H54 (cell line): ENCODE measurements around the gene UQCRH.

Experiments
- DNase-seq: peaks from one replicate; pipeline ENCODE4 v3.0.0; 2011; ENCODE audit warnings: low spot score, mixed read lengths; ENCODE audit not compliant: insufficient read length
- FAIRE-seq: peaks from 3 replicates; lab custom pipeline; 2011; peaks lifted over from hg19 to GRCh38; lab: Jason Lieb, UNC
- POLR2A ChIP-seq: IDR thresholded peaks from 2 replicates; pipeline ENCODE4 v1.6.1; 2011; ENCODE audit warnings: low read depth, mild to moderate bottlenecking, low read length

The UQCRH gene

DNA sequence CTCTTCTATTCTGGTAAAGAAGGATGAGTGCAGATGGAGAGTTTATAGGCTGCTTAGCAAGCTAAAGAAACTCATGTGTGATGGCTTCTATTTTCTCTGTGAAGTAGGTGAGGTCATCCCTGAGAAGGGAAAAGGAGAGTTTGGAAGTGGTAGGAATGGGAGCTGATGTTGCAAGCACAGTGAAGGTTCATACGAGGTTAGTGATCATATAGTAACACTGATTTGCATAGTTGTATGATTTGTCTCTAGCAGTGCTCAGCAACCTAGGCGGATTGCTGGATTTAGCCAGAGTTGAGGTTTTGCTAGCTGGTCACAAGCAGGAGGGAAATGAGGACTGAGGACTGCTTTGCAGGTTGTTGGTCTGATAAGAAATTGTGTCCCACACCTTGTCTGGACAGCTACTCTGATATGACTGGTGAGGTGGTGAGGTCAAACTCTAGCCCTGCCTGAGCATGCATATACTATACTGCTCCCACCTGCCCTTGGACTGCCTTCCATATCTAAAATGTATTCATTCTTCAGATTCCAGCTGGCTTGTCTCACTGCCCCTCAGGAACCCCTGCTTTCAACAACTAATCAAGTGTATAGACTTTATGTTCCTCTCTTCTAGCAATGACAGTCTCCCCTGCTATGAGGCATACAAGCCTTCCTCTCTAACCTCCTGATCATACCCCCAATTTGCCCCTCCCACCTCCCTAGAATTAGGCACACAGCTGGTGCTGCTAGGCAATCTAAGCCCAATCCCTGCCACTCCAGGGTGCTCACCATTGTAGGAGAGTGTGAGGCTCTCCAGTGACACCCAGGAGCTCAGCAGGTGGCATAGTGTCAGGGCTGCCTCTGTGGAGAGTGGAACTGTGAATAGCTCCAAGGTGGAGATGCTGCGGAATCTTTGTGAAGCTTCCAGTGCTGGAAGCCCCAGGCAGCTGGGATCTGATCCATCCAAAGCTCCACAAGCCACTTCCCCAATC, 18.6 kb upstream of the UQCRH start:
- no peak for TF ChIP-seq POLR2A
- no peak for FAIRE-seq
- DNase-seq = no peak

DNA sequence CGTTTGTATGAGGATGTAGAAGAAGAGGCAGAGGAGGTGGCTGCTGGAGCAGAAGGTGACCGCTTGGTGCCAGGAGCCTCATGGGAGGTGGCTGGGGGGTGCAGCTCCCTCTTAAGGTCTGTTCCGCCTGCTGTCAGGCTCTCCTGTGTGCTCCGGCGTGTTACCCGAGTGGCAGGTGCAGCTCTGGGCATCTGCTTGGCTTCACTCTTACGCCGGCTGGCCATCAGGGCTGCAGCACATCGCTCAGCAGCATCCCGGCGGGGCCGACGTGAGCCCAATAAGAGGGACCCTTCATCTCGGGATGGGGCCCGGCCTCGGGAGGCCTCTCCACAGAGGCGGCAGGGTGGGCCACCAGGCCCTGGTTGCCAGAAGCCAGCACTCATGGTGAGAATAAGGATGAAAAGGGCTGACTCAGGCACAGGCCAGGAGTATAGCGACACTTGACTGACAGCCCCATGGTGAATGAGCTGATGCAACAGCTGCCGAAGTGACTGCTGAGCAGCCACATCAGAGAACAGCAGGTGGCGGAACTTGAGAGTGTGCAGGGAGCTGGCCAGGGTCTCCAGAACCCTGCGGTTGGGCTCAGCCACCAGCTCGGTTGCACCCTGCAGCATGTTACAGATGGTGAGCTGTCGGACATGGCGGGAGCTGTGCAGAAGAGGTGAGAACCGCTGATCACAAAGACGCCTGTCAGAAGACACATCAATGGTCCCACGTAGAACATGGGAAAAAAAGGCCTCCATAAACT, 17.6 kb upstream of the UQCRH start:
- TF ChIP-seq POLR2A = no peak
- DNase-seq = no peak
- FAIRE-seq = no peak

DNA sequence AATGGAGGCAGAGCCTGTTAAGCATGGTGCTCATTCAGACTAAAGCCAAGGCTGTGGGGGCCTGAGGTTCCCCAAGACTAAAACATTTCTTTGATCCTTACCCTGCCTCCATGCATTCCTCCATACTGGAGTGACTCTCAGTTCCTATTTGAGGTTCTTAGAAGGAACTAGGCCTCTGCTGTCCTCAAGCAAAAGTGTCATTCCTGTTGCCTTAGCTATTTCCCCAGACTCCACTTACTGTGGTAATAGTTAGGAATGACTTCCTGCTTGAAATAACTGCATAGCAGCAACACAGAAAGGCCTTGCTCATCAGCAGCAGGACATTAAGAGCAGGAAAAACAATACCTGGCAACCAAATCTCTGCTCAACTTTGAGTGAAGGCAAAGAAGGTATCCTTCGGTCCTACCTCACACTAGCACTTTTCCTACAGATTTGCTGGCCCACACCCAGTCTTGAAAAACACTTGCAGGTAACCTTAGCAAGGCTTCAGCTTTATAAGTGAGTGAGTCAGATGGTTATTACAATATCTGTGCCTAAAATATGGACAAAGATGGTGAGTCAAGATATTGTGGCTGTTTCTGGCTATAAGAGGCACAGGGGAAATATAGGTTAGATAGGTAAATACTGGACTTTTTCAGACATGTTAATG, 14.9 kb upstream of the UQCRH start:
- FAIRE-seq = no peak
- no peak for DNase-seq
- no peak for TF ChIP-seq POLR2A

DNA sequence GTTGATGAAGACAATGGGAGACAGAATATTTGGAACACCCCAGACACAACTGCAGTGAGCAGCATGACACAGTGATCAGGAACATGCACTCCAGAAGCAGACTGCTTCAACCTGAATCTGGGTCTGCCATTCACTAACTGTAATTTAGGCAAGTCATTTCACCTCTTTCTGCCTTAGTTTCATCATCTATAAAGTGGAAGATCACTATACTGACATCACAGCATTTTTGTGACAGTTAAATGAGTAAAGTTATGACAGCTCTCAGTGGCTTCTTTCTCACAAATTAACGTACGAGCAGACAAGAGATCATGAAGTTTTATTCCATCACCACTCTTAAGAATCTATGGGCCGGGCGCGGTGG, 14.4 kb upstream of the UQCRH start:
- DNase-seq (no peak), FAIRE-seq (no peak)
- no peak for TF ChIP-seq POLR2A

DNA sequence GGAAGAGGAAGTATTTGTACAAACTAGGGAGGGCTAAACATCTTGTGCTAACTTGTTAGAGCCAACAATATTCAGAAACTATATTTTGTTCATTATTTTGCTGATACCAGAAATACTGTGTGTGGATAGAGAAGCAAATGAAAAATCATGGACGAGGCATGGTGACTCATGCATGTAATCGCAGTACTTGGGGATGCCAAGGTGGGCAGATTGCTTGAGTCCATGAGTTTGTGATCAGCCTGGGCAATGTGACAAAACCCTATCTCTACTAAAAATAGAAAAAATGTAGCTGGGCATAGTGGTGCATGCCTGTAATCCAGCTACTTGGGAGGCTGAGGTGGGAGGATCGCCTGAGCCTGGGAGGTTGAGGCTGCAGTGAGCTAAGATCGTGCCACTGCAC, 13.5 kb upstream of the UQCRH start:
- no peak for DNase-seq
- no peak for TF ChIP-seq POLR2A
- FAIRE-seq = no peak

DNA sequence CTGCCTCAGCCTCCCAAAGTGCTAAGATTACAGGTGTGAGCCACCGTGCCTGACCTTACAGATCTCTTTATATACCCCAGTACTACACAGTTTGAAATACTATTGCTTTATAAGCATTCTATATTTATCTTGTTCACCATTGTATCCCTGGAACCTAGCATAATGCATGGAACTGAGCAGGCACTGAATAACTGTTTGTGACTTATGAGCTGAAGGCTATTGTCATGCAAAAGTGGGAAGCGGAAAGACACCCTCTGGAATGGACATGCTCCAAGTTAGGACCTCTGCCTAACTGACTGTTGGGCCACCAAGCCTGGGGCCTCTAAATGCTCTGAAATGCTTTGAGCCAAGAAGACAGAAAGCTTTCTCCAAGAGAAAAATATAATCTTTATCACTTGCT, 8.2 kb upstream of the UQCRH start:
- FAIRE-seq (no peak), DNase-seq (no peak)
- TF ChIP-seq POLR2A = no peak

DNA sequence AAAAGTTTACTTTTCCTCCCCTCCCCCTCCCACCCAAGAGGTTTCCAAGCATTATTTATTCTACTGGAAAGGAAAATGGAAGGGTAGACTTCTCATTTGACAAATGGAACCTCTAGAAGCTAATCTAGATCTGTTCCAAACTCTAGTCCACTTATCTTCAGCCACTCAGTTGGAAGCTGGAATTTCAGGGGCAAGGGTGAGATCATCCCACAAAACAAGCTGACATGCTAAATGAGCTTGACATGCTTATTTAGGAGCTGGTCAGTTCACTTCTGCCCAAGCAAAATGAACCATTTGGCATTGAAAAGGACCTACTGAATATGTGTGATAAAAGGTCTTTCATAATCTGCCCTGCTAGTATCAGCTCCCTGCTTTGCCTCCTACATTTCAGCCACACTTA, 5.1 kb upstream of the UQCRH start:
- DNase-seq (no peak), FAIRE-seq (no peak)
- no peak for TF ChIP-seq POLR2A

DNA sequence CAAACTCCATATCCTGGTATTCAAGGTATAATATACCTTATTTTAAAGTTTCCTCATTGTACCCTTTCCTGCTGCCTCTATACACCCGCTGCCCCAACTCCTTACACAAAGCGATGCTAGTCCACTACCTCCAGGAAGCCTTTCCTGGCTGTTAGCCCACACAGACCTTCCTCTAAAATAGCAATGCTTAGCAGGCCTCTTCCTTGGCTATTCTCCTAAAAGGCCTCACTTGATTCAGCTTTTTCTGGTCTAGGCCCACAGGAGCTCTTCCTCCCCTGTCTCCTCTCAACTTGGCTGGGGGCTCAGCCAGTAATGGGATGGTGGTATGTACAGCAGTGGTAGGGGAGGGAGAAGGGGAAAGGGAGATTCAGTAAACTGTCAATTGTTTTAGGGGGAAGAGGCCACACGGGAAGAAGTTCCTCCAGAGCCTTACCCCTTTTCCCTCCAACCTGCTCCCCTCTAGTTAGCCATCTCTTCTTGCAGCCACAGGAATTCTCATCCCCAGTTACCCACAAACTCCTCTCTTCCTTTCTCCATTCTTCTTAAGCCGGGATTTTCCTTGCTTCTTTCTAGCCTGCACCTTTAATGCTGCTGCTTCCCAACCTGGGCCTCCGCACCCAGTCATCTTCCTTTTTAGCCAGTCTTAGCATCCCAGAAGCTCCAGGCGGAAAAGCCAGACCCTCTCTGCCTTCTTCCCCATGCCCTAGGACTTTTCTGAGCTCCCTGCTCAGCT, 2.7 kb upstream of the UQCRH start:
- FAIRE-seq (no peak), DNase-seq (no peak)
- no peak for TF ChIP-seq POLR2A

DNA sequence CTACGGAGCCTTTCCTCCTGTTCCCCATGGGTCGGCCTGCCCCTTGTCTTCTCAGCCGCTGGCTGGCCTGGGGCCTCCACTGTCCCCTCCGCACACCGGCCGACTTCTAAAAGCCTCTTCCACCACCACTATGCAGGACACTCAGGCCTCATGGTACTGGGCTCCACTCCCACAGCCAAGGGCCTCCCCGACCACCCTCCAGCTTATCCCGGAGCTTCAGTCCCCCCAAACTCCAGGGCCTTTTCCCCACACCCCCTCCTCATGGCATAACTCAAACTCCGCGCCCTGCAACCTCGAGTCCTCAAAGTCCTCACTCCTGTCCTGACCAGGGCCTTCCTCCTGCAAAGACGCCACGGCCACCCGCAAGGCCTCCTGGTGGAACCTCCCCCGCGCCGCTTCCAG, 2.1 kb upstream of the UQCRH start:
- TF ChIP-seq POLR2A = no peak
- no peak for DNase-seq
- FAIRE-seq = no peak

DNA sequence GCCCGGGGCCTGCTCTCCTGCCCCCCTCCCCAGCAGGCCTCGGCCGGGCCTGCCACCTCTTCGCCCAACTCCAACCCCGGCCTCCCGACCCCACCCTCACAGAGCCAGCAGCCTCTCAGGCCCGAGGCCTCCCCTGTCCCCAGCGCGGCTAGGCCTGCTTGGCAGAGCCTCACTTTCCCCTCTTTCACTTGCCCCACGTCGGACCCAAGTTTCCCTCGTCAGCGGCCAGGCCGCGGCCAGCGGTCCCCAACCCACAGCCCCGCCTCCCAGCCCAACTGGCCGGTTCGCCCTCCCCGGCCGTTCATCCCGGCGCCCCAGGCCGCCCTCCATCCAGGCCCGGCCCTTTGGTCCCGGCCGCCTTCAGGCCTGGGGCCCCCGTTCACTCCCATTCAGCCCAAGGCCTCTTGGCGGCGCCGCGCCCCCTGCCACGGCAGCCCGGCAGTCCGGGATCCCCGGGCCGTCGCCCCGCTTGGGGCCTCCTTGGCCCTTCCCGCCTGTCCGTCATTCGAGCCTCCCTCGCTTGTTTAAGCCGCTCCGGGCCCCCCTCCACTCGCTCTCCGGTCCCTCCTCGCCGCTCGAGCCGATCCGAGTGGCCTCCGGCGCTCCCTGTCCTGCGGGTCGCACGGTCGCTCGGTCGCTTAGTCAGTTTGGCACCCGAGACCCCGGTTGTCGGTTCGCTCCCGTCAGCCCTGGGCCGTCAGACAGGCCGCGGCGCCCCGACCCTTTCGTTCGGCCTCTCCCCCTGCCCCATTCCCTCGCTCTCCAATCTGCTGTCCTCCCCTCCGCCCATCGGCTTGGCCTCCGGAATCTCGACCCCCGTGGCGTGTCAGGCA, 1.5 kb upstream of the UQCRH start:
- no peak for DNase-seq
- no peak for FAIRE-seq

DNA sequence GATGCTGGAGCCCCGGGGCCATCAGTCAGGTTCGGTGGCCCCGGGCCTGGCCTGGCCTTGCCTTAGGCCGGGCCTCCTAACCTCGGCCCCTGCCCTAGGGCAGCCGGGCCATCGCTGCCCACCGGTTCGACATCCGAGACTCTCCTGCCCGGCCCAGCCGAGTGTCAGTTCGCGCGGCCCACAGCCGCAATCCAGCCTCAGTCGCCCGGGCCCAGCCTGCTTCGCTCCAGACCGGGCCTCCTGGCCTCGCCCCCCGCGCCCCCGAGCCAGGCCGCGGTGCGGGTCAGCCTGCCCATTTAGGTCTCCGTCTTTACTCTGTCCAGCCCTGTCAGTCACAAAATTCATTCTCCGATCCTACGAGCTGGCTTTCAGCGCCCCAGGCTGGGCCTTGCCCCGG, 859 bp upstream of the UQCRH start:
- FAIRE-seq = no peak

More for the DNA sequence above, 1.5 kb upstream of the UQCRH start:
- TF ChIP-seq POLR2A = no peak

DNA sequence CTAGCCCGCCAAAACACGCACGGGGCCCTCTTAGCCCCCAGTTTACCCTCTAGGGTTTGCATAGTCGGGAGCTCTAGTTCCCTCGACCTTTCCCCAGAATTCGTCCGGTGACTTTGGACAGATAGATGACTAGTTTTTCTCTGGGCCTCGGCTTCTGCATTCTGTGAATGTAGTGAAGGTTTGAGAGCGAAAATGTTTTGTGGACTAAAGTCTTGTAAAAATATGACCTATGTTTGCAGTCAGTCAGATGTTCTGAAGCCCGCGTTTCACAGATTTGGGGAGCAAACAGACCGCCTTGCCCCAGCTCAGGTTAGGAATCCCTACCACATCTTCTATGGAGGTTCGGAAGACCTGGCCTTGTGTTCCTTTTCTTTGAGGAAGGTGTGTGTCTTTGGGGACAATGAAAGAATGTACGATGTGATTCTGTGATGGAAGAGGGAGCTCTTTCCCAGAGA, 401 bp downstream of the UQCRH start:
- no peak for DNase-seq
- FAIRE-seq = no peak

More for the DNA sequence above, 859 bp upstream of the UQCRH start:
- DNase-seq = no peak
- no peak for TF ChIP-seq POLR2A

DNA sequence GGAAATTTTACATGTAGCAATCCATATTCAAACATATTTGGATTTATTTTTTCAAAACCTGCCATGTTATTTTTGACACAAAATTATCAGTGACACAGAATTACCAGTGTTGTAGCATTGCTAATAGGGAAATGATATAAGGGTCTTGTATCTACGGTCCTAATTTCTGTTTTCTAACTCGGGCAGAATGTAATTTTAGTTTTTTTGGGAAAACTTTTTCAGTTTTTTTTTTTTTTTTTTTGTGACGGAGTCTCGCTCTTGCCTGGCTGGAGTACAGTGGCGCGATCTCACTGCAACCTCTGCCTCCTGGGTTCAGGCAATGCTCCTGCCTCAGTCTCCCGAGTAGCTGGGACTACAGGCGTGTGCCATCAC, 2.6 kb downstream of the UQCRH start:
- no peak for DNase-seq
- TF ChIP-seq POLR2A = no peak
- no peak for FAIRE-seq

More for the DNA sequence above, 401 bp downstream of the UQCRH start:
- no peak for TF ChIP-seq POLR2A
